GM12872 (cell line): Measurements from ENCODE around the gene STT3B.

ENCODE experiments used
- CTCF ChIP-seq: IDR thresholded peaks from 3 replicates; pipeline ENCODE4 v1.5.1; 2011; ENCODE audit warnings: low read depth, mild to moderate bottlenecking, low read length, moderate library complexity; ENCODE audit not compliant: insufficient read depth

STT3B gene

GRCh38 chr3:31634476-31634875, 101.8 kb downstream of the STT3B start:
- no peak for TF ChIP-seq CTCF

- TF ChIP-seq CTCF: no peak
Observed at GRCh38 chr3:31635545-31635944, 102.8 kb downstream of the STT3B start.

GRCh38 chr3:31636049-31636448, 103.3 kb downstream of the STT3B start:
- TF ChIP-seq CTCF: no peak

- TF ChIP-seq CTCF: no peak
Observed at GRCh38 chr3:31636694-31637442, 104.1 kb downstream of the STT3B start.

GRCh38 chr3:31639828-31640227, 107.1 kb downstream of the STT3B start:
- no peak for TF ChIP-seq CTCF

GRCh38 chr3:31645256-31645655, 112.5 kb downstream of the STT3B start:
- no peak for TF ChIP-seq CTCF

- TF ChIP-seq CTCF: no peak
Observed at GRCh38 chr3:31648286-31648968, 115.7 kb downstream of the STT3B start.
